Right lobe of liver (tissue), 6 donors: ENCODE results near the gene ACP1. TPM values are rescaled to one million over a fixed set of nuclear protein-coding genes. Genes with fewer than 3 reads are reported as not detected.

Source experiments
- ATAC-seq, 4 donors: fragments of 200-7000 bp; cut with Tn5 transposase; one replicate each; pipeline ENCODE4 v1.9.1; 2020; ENCODE audit warnings: mild to moderate bottlenecking in 4 of 4, moderate library complexity in 4 of 4
- DNase-seq, 3 donors: peaks; one replicate each; pipeline ENCODE4 v3.0.0-alpha.2; 2020
- H3K27ac ChIP-seq, 3 donors: fragments of 200-600 bp; one replicate each; pipeline ENCODE4 v1.8.0; 2022
- H3K27me3 ChIP-seq, 2 donors: fragments of 200-600 bp; one replicate each; pipeline ENCODE4 v1.8.0; 2022
- H3K36me3 ChIP-seq, 4 donors: fragments of 200-600 bp; sonication (generic) in 1 of 4; one replicate each; pipeline versions ENCODE4 v1.5.1 to v1.8.0; 2017 to 2022; ENCODE audit warnings: control low read depth in 1 of 4
- H3K4me1 ChIP-seq, 4 donors: fragments of 200-600 bp; sonication (generic) in 1 of 4; one replicate each; pipeline versions ENCODE4 v1.5.1 to v1.8.0; 2017 to 2022; ENCODE audit warnings: control low read depth in 1 of 4
- H3K4me3 ChIP-seq, 3 donors: fragments of 200-600 bp; one replicate each; pipeline ENCODE4 v1.8.0; 2022
- H3K9me3 ChIP-seq, 4 donors: fragments of 200-600 bp; sonication (generic) in 1 of 4; one replicate each; pipeline versions ENCODE4 v1.5.1 to v1.8.0; 2017 to 2022; ENCODE audit warnings: control low read depth in 1 of 4
- CTCF ChIP-seq, 4 donors: fragments of 200-600 bp in 3 of 4; fragments of 450-650 bp in 1 of 4; IDR thresholded peaks; one replicate each; pipeline versions ENCODE4 v1.5.1 to v1.8.0; 2016 to 2022; ENCODE audit warnings: antibody characterized with exemption in 4 of 4, mild to moderate bottlenecking in 2 of 4
- POLR2A ChIP-seq: fragments of 450-650 bp; IDR thresholded peaks from one replicate; pipeline ENCODE4 v1.6.1; 2017; ENCODE audit warnings: antibody characterized with exemption, mild to moderate bottlenecking
- WGBS: methylation state at CpG from one replicate; pipeline ENCODE4 v1.1.6; 2018; ENCODE audit warnings: low coverage, low lambda C conversion rate; ENCODE audit not compliant: insufficient coverage; ENCODE audit errors: missing lambda C conversion rate; 5-methylcytosine and 5-hydroxymethylcytosine counted together
- intact Hi-C, 2 donors: fragments of 100-400 bp; cut with DNase I; formaldehyde crosslinking; loops; one replicate each; pipeline versions ENCODE4 v1.11.2 to v1.14.1; 2022
- total RNA-seq, 6 experiments: library from RNA; depleted of rRNA in 2 of 6; stranded (reverse); fragments of >200 nt in 2 of 6; fragmentation: NEBNext Ultra II Directional in 3 of 6; extraction: Animal tissue kit (Norgen Biotek cat#: 25700) in 3 of 6; gene quantifications; one replicate each; pipeline versions ENCODE4 v1.1.0 to v1.2.4, GENCODE V29; 2016 to 2023
- donor health status: DM: no; HTN: yes; CAD: no.
- donor health status: DM: no; HTN: no; CAD: no.
- donor health status: DM: no; HTN: no; CAD: no.
- donor health status: DM: no; HTN: yes; CAD: no.
- donor health status: DM: no; HTN: yes; CAD: no.

The ACP1 gene
- total RNA-seq, 6 experiments from 2014 or later: 52.1 to 72.1 (median 60.3) TPM

GRCh38 chr2:255195-255594, 9.6 kb upstream of the ACP1 start:
- TF ChIP-seq POLR2A (no peak), CTCF (IDR thresholded peaks at IDR 0.05) (no peak)
- H3K4me1 ChIP-seq: peaks cover 0 to 9% (median 1%) of the 10 kb centered on the region in 4 donors
- ATAC-seq: no peak
- no peaks in the 10 kb centered on the region for H3K9me3 ChIP-seq
- no peaks in the 10 kb centered on the region for H3K27me3 ChIP-seq
- DNase-seq: no peak
- no peaks in the 10 kb centered on the region for H3K36me3 ChIP-seq
- intact Hi-C loops: no loop called here
- no peak overlapping the region for H3K27ac ChIP-seq
- no peak overlapping the region for H3K4me3 ChIP-seq
- 91% methylated on average over 2 of the region's 2 CpGs for WGBS

GRCh38 chr2:256094-256493, 8.7 kb upstream of the ACP1 start:
- H3K27ac ChIP-seq: no peak overlapping the region
- no peak for TF ChIP-seq POLR2A
- no peak for TF ChIP-seq CTCF (IDR thresholded peaks at IDR 0.05)
- ATAC-seq (no peak), DNase-seq (no peak)
- H3K9me3 ChIP-seq: no peaks in the 10 kb centered on the region
- 68% methylated on average over 3 of the region's 3 CpGs for WGBS
- intact Hi-C loops: no loop called here
- no peaks in the 10 kb centered on the region for H3K27me3 ChIP-seq
- H3K4me3 ChIP-seq: no peak overlapping the region
- peaks cover 0 to 18% (median 4%) of the 10 kb centered on the region in 4 donors for H3K4me1 ChIP-seq
- no peaks in the 10 kb centered on the region for H3K36me3 ChIP-seq

GRCh38 chr2:257429-257828, 7.3 kb upstream of the ACP1 start:
- WGBS: 92% methylated on average over 3 of the region's 3 CpGs
- Histone ChIP-seq H3K4me3 (no peak overlapping the region), H3K27me3 (no peaks in the 10 kb centered on the region), H3K9me3 (no peaks in the 10 kb centered on the region), H3K27ac (no peak overlapping the region), H3K4me1 (peaks cover 0 to 21% (median 4%) of the 10 kb centered on the region in 4 donors), H3K36me3 (no peaks in the 10 kb centered on the region)
- intact Hi-C loops: no loop called here
- ATAC-seq (no peak), DNase-seq (no peak)
- no peak for TF ChIP-seq POLR2A
- TF ChIP-seq CTCF (IDR thresholded peaks at IDR 0.05): no peak

- TF ChIP-seq CTCF (IDR thresholded peaks at IDR 0.05) (no peak), POLR2A (no peak)
- WGBS: 96% methylated on average over 2 of the region's 2 CpGs
- no peak for ATAC-seq
- intact Hi-C loops: no loop called here
- H3K36me3 ChIP-seq: no peaks in the 10 kb centered on the region
- H3K4me3 ChIP-seq: no peak overlapping the region
- H3K9me3 ChIP-seq: no peaks in the 10 kb centered on the region
- DNase-seq: no peak
- H3K4me1 ChIP-seq: peaks cover 0 to 21% (median 4%) of the 10 kb centered on the region in 4 donors
- no peaks in the 10 kb centered on the region for H3K27me3 ChIP-seq
- H3K27ac ChIP-seq: no peak overlapping the region
Measured at GRCh38 chr2:257842-258241, 6.9 kb upstream of the ACP1 start.

GRCh38 chr2:258933-259332, 5.8 kb upstream of the ACP1 start:
- DNase-seq: no peak
- Histone ChIP-seq H3K27me3 (no peaks in the 10 kb centered on the region), H3K4me1 (peaks cover 0 to 21% (median 4%) of the 10 kb centered on the region in 4 donors), H3K36me3 (no peaks in the 10 kb centered on the region), H3K4me3 (no peak overlapping the region), H3K9me3 (no peaks in the 10 kb centered on the region), H3K27ac (no peak overlapping the region)
- intact Hi-C loops: no loop called here
- WGBS: 100% methylated on average over 2 of the region's 3 CpGs
- no peak for ATAC-seq
- no peak for TF ChIP-seq POLR2A
- TF ChIP-seq CTCF (IDR thresholded peaks at IDR 0.05): no peak
